H9 (cell line): ENCODE data around the gene TSGA10IP. TPM values are rescaled to one million over a fixed set of nuclear protein-coding genes. Genes with fewer than 3 reads are reported as not detected.

Experiments
- DNase-seq: peaks from one replicate; pipeline ENCODE4 v3.0.0-alpha.2; 2017
- H2AFZ ChIP-seq: one replicate; pipeline ENCODE4 v1.6.1; 2013; ENCODE audit warnings: mild to moderate bottlenecking, low read length, control low read depth, moderate library complexity
- H2AK5ac ChIP-seq: 2 replicates; pipeline ENCODE4 v1.6.1; 2013; ENCODE audit warnings: low read length, control low read depth, mixed read lengths; ENCODE audit not compliant: insufficient read length
- H2BK120ac ChIP-seq: one replicate; pipeline ENCODE4 v1.6.1; 2013; ENCODE audit warnings: low read depth, mild to moderate bottlenecking, low read length, control low read depth, inconsistent platforms; ENCODE audit not compliant: poor library complexity, severe bottlenecking
- H2BK12ac ChIP-seq: 2 replicates; pipeline ENCODE4 v1.6.1; 2013; ENCODE audit warnings: low read length, control low read depth, mixed read lengths, low read depth; ENCODE audit not compliant: insufficient read length
- H2BK15ac ChIP-seq: 2 replicates; pipeline ENCODE4 v1.6.1; 2013; ENCODE audit warnings: low read depth, low read length, control low read depth
- H2BK20ac ChIP-seq: one replicate; pipeline ENCODE4 v1.6.1; 2013; ENCODE audit warnings: low read depth, mild to moderate bottlenecking, low read length, control low read depth, inconsistent platforms; ENCODE audit not compliant: poor library complexity, severe bottlenecking
- H2BK5ac ChIP-seq: 2 replicates; pipeline ENCODE4 v1.6.1; 2013; ENCODE audit warnings: low read length, control low read depth, mixed read lengths; ENCODE audit not compliant: insufficient read length
- H3K14ac ChIP-seq: 2 replicates; pipeline ENCODE4 v1.6.1; 2013; ENCODE audit warnings: low read length, control low read depth; ENCODE audit not compliant: insufficient read depth
- H3K18ac ChIP-seq: 2 replicates; pipeline ENCODE4 v1.6.1; 2013; ENCODE audit warnings: low read depth, mild to moderate bottlenecking, mixed read lengths, low read length, control low read depth; ENCODE audit not compliant: insufficient read length
- H3K23ac ChIP-seq: 2 replicates; pipeline ENCODE4 v1.6.1; 2013; ENCODE audit warnings: low read length, control low read depth, mixed read lengths, low read depth; ENCODE audit not compliant: insufficient read length
- H3K23me2 ChIP-seq: 2 replicates; pipeline ENCODE4 v1.6.1; 2013; ENCODE audit warnings: low read depth, mild to moderate bottlenecking, mixed read lengths, low read length, control low read depth; ENCODE audit not compliant: insufficient read length, poor library complexity, severe bottlenecking
- H3K27ac ChIP-seq: 2 replicates; pipeline ENCODE4 v1.5.1; 2013; ENCODE audit warnings: low read length, control low read depth, mixed read lengths, low read depth; ENCODE audit not compliant: insufficient read length
- H3K27me3 ChIP-seq: 2 replicates; pipeline ENCODE4 v1.6.1; 2013; ENCODE audit warnings: low read length, control low read depth, inconsistent platforms; ENCODE audit not compliant: insufficient read depth
- H3K4ac ChIP-seq: 2 replicates; pipeline ENCODE4 v1.6.1; 2013; ENCODE audit warnings: low read depth, mild to moderate bottlenecking, control low read depth, inconsistent platforms, low read length, moderate library complexity
- H3K4me1 ChIP-seq: 2 replicates; pipeline ENCODE4 v1.6.1; 2013; ENCODE audit warnings: low read length, control low read depth, inconsistent platforms; ENCODE audit not compliant: insufficient read depth
- H3K4me2 ChIP-seq: 2 replicates; pipeline ENCODE4 v1.6.1; 2013; ENCODE audit warnings: low read length, control low read depth, mixed read lengths; ENCODE audit not compliant: insufficient read length, insufficient read depth
- H3K56ac ChIP-seq: 2 replicates; pipeline ENCODE4 v1.6.1; 2013; ENCODE audit warnings: low read depth, mild to moderate bottlenecking, mixed read lengths, low read length, control low read depth; ENCODE audit not compliant: insufficient read length
- H3K79me1 ChIP-seq: 2 replicates; pipeline ENCODE4 v1.6.1; 2013; ENCODE audit warnings: low read depth, mild to moderate bottlenecking, moderate library complexity, low read length, control low read depth, inconsistent platforms; ENCODE audit not compliant: insufficient read depth, poor library complexity, severe bottlenecking
- H3K79me2 ChIP-seq: 2 replicates; pipeline ENCODE4 v1.6.1; 2013; ENCODE audit warnings: low read length, control low read depth, inconsistent platforms; ENCODE audit not compliant: insufficient read depth
- H3K9ac ChIP-seq: 2 replicates; pipeline ENCODE4 v1.6.1; 2013; ENCODE audit warnings: low read length, control low read depth, mixed read lengths; ENCODE audit not compliant: insufficient read length; ENCODE audit errors: extremely low read depth
- H3K9me3 ChIP-seq: one replicate; pipeline ENCODE4 v1.6.1; 2013; ENCODE audit warnings: low read depth, low read length, inconsistent platforms; ENCODE audit not compliant: control insufficient read depth
- H3T11ph ChIP-seq: one replicate; pipeline ENCODE4 v1.6.1; 2013; ENCODE audit warnings: mild to moderate bottlenecking, low read length, control low read depth, inconsistent platforms
- H4K20me1 ChIP-seq: one replicate; pipeline ENCODE4 v1.6.1; 2013; ENCODE audit not compliant: control insufficient read depth, insufficient read length, insufficient read depth
- H4K5ac ChIP-seq: 2 replicates; pipeline ENCODE4 v1.6.1; 2013; ENCODE audit warnings: low read depth, mild to moderate bottlenecking, mixed read lengths, low read length, control low read depth; ENCODE audit not compliant: insufficient read length
- H4K8ac ChIP-seq: replicated peaks from 2 replicates; pipeline ENCODE4 v1.6.1; 2013; ENCODE audit warnings: low read length, control low read depth, mixed read lengths, low read depth; ENCODE audit not compliant: insufficient read length
- H4K91ac ChIP-seq: 2 replicates; pipeline ENCODE4 v1.6.1; 2013; ENCODE audit warnings: low read depth, mild to moderate bottlenecking, moderate library complexity, mixed read lengths, low read length, control low read depth; ENCODE audit not compliant: insufficient read length
- H3K27ac Mint-ChIP-seq, 3 experiments: 2 replicates in 2 of 3; 3 replicates in 1 of 3; pipeline ENCODE4 v1.8.0; 2020 to 2021; ENCODE audit warnings: mixed read lengths in 3 of 3, mild to moderate bottlenecking in 1 of 3, moderate library complexity in 1 of 3
- H3K27me3 Mint-ChIP-seq: 2 replicates; pipeline ENCODE4 v1.8.0; 2021; ENCODE audit warnings: low read depth, mild to moderate bottlenecking, moderate library complexity, mixed read lengths
- H3K36me3 Mint-ChIP-seq, 3 experiments: 2 replicates in 2 of 3; 3 replicates in 1 of 3; pipeline ENCODE4 v1.8.0; 2020 to 2021; ENCODE audit warnings: low read depth in 3 of 3, mixed read lengths in 3 of 3; ENCODE audit not compliant: insufficient read depth in 1 of 3
- H3K4me1 Mint-ChIP-seq, 2 experiments: 2 replicates each; pipeline ENCODE4 v1.8.0; 2020; ENCODE audit warnings: mixed read lengths in 2 of 2
- H3K4me3 Mint-ChIP-seq, 2 experiments: 2 replicates in 1 of 2; 3 replicates in 1 of 2; pipeline ENCODE4 v1.8.0; 2020 to 2021; ENCODE audit warnings: mild to moderate bottlenecking in 2 of 2, mixed read lengths in 2 of 2, moderate library complexity in 1 of 2
- H3K9me3 Mint-ChIP-seq, 2 experiments: 2 replicates in 1 of 2; 3 replicates in 1 of 2; pipeline ENCODE4 v1.8.0; 2020; ENCODE audit warnings: mild to moderate bottlenecking in 2 of 2, mixed read lengths in 2 of 2, moderate library complexity in 1 of 2
- WGBS: extraction: QIAGEN DNeasy Blood & Tissue Kit; methylation state at CpG from one replicate; pipeline ENCODE4 v1.1.7; 2013; ENCODE audit warnings: missing lambda C conversion rate, low lambda C conversion rate, mixed read lengths; ENCODE audit not compliant: insufficient read length; ENCODE audit errors: extremely low coverage; 5-methylcytosine and 5-hydroxymethylcytosine counted together
- total RNA-seq: library from RNA; stranded (reverse); gene quantifications from 2 replicates; pipeline ENCODE4 v1.2.1, GENCODE V29; 2021
- TF ChIP-seq, protein P1 (sequence below): fragments of 200-600 bp; sonication (generic); conservative IDR thresholded peaks from 3 replicates; pipeline ENCODE4 v1.8.0; 2021; ENCODE audit warnings: antibody characterized with exemption, mild to moderate bottlenecking

TSGA10IP gene
- total RNA-seq, 1 experiment from 2014 or later = 2.2 TPM

DNA sequence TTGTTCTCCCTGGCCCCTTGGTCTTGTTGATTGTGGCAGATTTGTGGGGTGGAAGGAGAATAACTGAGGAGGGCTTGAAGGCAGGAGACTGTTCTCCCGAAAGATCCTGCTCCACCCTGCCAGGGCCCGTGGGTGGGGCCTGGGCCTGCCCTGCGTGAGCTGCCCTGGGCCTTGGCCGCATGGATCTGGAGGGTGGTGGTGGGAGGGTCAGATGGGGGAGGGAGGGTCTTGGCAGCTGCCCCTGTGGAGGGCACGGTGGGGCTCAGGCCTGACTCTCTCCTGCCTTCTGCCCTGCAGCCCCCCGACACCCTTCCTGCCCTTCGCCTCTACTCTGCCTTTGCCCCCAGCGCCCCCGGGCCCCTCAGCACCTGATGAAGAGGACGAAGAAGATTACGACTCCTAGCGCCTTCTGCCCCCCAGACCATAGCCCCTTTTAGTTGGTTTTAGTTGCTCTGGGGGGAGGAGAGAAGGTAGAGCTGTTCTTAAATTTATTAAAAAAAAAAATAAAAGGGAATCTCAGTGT lies 24.2 kb upstream of the TSGA10IP start:
- Mint-ChIP-seq H3K27ac (no peak overlapping the region), H3K27me3 (no peaks in the 10 kb centered on the region), H3K9me3 (no peaks in the 10 kb centered on the region), H3K4me1 (peaks cover 11 to 21% of the 10 kb centered on the region in 2 experiments), H3K36me3 (peaks cover 1 to 25% (median 23%) of the 10 kb centered on the region in 3 experiments; a peak in 6 of 7 replicates), H3K4me3 (peak overlapping the region in 1 of 2 experiments; percentile 84; a peak in 3 of 5 replicates)
- H3K56ac ChIP-seq = no peak overlapping the region
- no peak overlapping the region for H2BK12ac ChIP-seq
- H3K9me3 ChIP-seq = no peaks in the 10 kb centered on the region
- no peaks in the 10 kb centered on the region for H3K27me3 ChIP-seq
- H2BK15ac ChIP-seq = no peak overlapping the region
- no peaks in the 10 kb centered on the region for H3K79me1 ChIP-seq
- H3K4me1 ChIP-seq = no peaks in the 10 kb centered on the region
- no peak overlapping the region for H2AFZ ChIP-seq
- H3K23me2 ChIP-seq = peaks cover 11% of the 10 kb centered on the region
- no peak overlapping the region for H3T11ph ChIP-seq
- H3K4ac ChIP-seq = no peak overlapping the region
- no peak overlapping the region for H3K27ac ChIP-seq
- H4K5ac ChIP-seq = no peak overlapping the region
- H3K18ac ChIP-seq = no peak overlapping the region
- no peak for DNase-seq
- no peak overlapping the region for H4K8ac ChIP-seq
- H3K23ac ChIP-seq = no peak overlapping the region
- no peak overlapping the region for H4K91ac ChIP-seq
- no peaks in the 10 kb centered on the region for H4K20me1 ChIP-seq
- H2BK5ac ChIP-seq = no peak overlapping the region
- no peak overlapping the region for H3K4me2 ChIP-seq
- no peak overlapping the region for H2AK5ac ChIP-seq
- H2BK20ac ChIP-seq = no peak overlapping the region
- no peaks in the 10 kb centered on the region for H3K79me2 ChIP-seq
- H3K9ac ChIP-seq = no peak overlapping the region
- no peak overlapping the region for H3K14ac ChIP-seq
- no CpG with 5 or more reads among the region's 12 CpGs for WGBS
- H2BK120ac ChIP-seq = no peak overlapping the region
- TF ChIP-seq, protein P1, sequence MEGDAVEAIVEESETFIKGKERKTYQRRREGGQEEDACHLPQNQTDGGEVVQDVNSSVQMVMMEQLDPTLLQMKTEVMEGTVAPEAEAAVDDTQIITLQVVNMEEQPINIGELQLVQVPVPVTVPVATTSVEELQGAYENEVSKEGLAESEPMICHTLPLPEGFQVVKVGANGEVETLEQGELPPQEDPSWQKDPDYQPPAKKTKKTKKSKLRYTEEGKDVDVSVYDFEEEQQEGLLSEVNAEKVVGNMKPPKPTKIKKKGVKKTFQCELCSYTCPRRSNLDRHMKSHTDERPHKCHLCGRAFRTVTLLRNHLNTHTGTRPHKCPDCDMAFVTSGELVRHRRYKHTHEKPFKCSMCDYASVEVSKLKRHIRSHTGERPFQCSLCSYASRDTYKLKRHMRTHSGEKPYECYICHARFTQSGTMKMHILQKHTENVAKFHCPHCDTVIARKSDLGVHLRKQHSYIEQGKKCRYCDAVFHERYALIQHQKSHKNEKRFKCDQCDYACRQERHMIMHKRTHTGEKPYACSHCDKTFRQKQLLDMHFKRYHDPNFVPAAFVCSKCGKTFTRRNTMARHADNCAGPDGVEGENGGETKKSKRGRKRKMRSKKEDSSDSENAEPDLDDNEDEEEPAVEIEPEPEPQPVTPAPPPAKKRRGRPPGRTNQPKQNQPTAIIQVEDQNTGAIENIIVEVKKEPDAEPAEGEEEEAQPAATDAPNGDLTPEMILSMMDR = no peak
